ENCODE measurements around the gene SPX.

GRCh38 chr12:21502164-21502496, 24.0 kb upstream of the SPX start:
- no peak for TF ChIP-seq CTCF (conservative IDR thresholded peaks at IDR 0.05; ENCODE audit: low read length)
- TF ChIP-seq EZH2phosphoT487 (IDR thresholded peaks at IDR 0.05; ENCODE audit: borderline replicate concordance) = no peak
